HCT116 (cell line): ENCODE measurements around the gene CPT2. TPM values are rescaled to one million over a fixed set of nuclear protein-coding genes. Genes with fewer than 3 reads are reported as not detected.

Experiments used
- ATAC-seq: fragments of 200-7000 bp; cut with Tn5 transposase; 2 replicates; pipeline ENCODE4 v1.9.1; 2020; ENCODE audit warnings: mild to moderate bottlenecking, moderate library complexity
- BruUV-seq: library from RNA; stranded (reverse); fragments of 400-500 nt; replicated peaks from 2 replicates; lab custom pipeline; 2021; lab: Mats Ljungman, UMichigan
- CTCF ChIA-PET: fragments of 300-600 bp; sonication (Branson Sonifier 250); formaldehyde crosslinking; loops from one replicate; lab custom pipeline; 2021; ENCODE audit warnings: antibody characterized with exemption; lab: Charles Lee
- POLR2A ChIA-PET: fragments of 300-600, 350-600 bp; sonication (Branson Sonifier 250); formaldehyde crosslinking; loops from one replicate; lab custom pipeline; 2021; ENCODE audit warnings: antibody characterized with exemption; lab: Charles Lee
- RAD21 ChIA-PET, 2 experiments: fragments of 300-600 bp; sonication (Branson Sonifier 250); formaldehyde crosslinking; loops; one replicate each; lab custom pipeline; 2023; ENCODE audit warnings: low total read pairs in 2 of 2; ENCODE audit not compliant: uncharacterized antibody in 2 of 2, unreplicated experiment in 2 of 2, low non-redundant PET in 1 of 2; lab: Charles Lee
- DNase-seq: peaks from one replicate; pipeline ENCODE4 v3.0.0-alpha.2; 2010; ENCODE audit warnings: low read depth, low spot score
- H2AFZ ChIP-seq: fragments of 200-600 bp; shearing (Covaris generic), sonication (generic); 2 replicates; pipeline ENCODE4 v1.6.1; 2017; ENCODE audit warnings: low read depth, mixed run types, mixed read lengths, antibody characterized with exemption, low read length; ENCODE audit not compliant: poor library complexity, severe bottlenecking
- H3K27ac ChIP-seq: 2 replicates; pipeline ENCODE4 v1.5.1; 2012; ENCODE audit warnings: low read depth, low read length
- H3K27me3 ChIP-seq: fragments of 200-600 bp; sonication (generic); 2 replicates; pipeline ENCODE4 v1.6.1; 2016; ENCODE audit warnings: mixed run types, low read length, mixed read lengths; ENCODE audit not compliant: insufficient read depth
- H3K36me3 ChIP-seq, 2 experiments: fragments of 200-500 bp in 1 of 2; fragments of 200-600 bp in 1 of 2; sonication (Bioruptor generic) in 1 of 2; sonication (generic) in 1 of 2; 2 replicates each; pipeline versions ENCODE4 v1.5.1 to v1.6.1; 2014 to 2016; ENCODE audit warnings: low read length in 2 of 2, inconsistent platforms in 1 of 2, mixed read lengths in 1 of 2, mixed run types in 1 of 2; ENCODE audit not compliant: insufficient read depth in 2 of 2, control insufficient read depth in 1 of 2
- H3K4me1 ChIP-seq, 2 experiments: fragments of 200-600 bp in 1 of 2; sonication (generic) in 1 of 2; 2 replicates each; pipeline versions ENCODE4 v1.5.1 to v1.6.1; 2012 to 2017; ENCODE audit warnings: low read length in 2 of 2, inconsistent platforms in 1 of 2, mild to moderate bottlenecking in 1 of 2, mixed read lengths in 1 of 2, mixed run types in 1 of 2, moderate library complexity in 1 of 2; ENCODE audit not compliant: insufficient read depth in 2 of 2, control insufficient read depth in 1 of 2
- H3K4me2 ChIP-seq: fragments of 200-600 bp; sonication (generic); 2 replicates; pipeline ENCODE4 v1.6.1; 2017; ENCODE audit warnings: mixed run types, low read length, mixed read lengths
- H3K4me3 ChIP-seq, 2 experiments: fragments of 200-600 bp in 1 of 2; sonication (generic) in 1 of 2; replicated peaks in 1 of 2; 2 replicates each; pipeline ENCODE4 v1.5.1; 2011 to 2016; ENCODE audit warnings: low read length in 2 of 2, control low read depth in 1 of 2, low read depth in 1 of 2, mild to moderate bottlenecking in 1 of 2, mixed read lengths in 1 of 2, mixed run types in 1 of 2
- H3K79me2 ChIP-seq: fragments of 200-600 bp; sonication (generic); 2 replicates; pipeline ENCODE4 v1.6.1; 2017; ENCODE audit warnings: mild to moderate bottlenecking, mixed run types, low read length, moderate library complexity, mixed read lengths; ENCODE audit not compliant: insufficient read depth
- H3K9ac ChIP-seq: fragments of 200-600 bp; sonication (generic); 2 replicates; pipeline ENCODE4 v1.6.1; 2016; ENCODE audit warnings: low read length, mixed read lengths
- H3K9me2 ChIP-seq: fragments of 200-600 bp; sonication (generic), shearing (Covaris generic); 2 replicates; pipeline ENCODE4 v1.6.1; 2017; ENCODE audit warnings: mixed run types, mild to moderate bottlenecking, moderate library complexity; ENCODE audit not compliant: insufficient read depth
- H3K9me3 ChIP-seq, 2 experiments: fragments of 200-500 bp in 1 of 2; fragments of 200-600 bp in 1 of 2; sonication (Bioruptor generic) in 1 of 2; sonication (generic) in 1 of 2; 2 replicates each; pipeline ENCODE4 v1.6.1; 2014 to 2017; ENCODE audit warnings: low read length in 2 of 2, mixed read lengths in 2 of 2, inconsistent platforms in 1 of 2, low read depth in 1 of 2, mild to moderate bottlenecking in 1 of 2, mixed run types in 1 of 2, moderate library complexity in 1 of 2; ENCODE audit not compliant: control insufficient read depth in 1 of 2, insufficient read depth in 1 of 2
- H4K20me1 ChIP-seq: fragments of 200-600 bp; sonication (generic), shearing (Covaris generic); 2 replicates; pipeline ENCODE4 v1.6.1; 2017; ENCODE audit warnings: mixed run types, mild to moderate bottlenecking, moderate library complexity; ENCODE audit not compliant: insufficient read depth
- EGR1 ChIP-seq: IDR thresholded peaks from 2 replicates; pipeline ENCODE4 v1.6.1; 2012; ENCODE audit warnings: low read depth
- ELF1 ChIP-seq: IDR thresholded peaks from 2 replicates; pipeline ENCODE4 v1.6.1; 2012; ENCODE audit warnings: low read depth, borderline replicate concordance
- EZH2 ChIP-seq: fragments of 200-600 bp; sonication (generic); IDR thresholded peaks from 2 replicates; pipeline ENCODE4 v1.6.1; 2017; ENCODE audit warnings: antibody characterized with exemption, mixed run types
- JUND ChIP-seq: IDR thresholded peaks from 2 replicates; pipeline ENCODE4 v1.6.1; 2012
- POLR2A ChIP-seq: IDR thresholded peaks from 2 replicates; pipeline ENCODE4 v1.7.0; 2011; ENCODE audit warnings: borderline replicate concordance; ENCODE audit not compliant: insufficient read depth, insufficient read length; ENCODE audit errors: extremely low read depth
- RAD21 ChIP-seq: IDR thresholded peaks from 2 replicates; pipeline ENCODE4 v1.6.1; 2012; ENCODE audit warnings: low read depth, mild to moderate bottlenecking
- SIN3A ChIP-seq: IDR thresholded peaks from 2 replicates; pipeline ENCODE4 v1.6.1; 2012; ENCODE audit warnings: low read depth
- TCF7L2 ChIP-seq: IDR thresholded peaks from 2 replicates; pipeline ENCODE4 v1.7.0; 2011; ENCODE audit warnings: borderline replicate concordance, inconsistent platforms; ENCODE audit not compliant: insufficient read depth, insufficient read length; ENCODE audit errors: extremely low read depth
- ZFX ChIP-seq: fragments of 450-650 bp; IDR thresholded peaks from 2 replicates; pipeline ENCODE4 v1.6.1; 2017
- intact Hi-C: fragments of 100-400 bp; cut with micrococcal nuclease; formaldehyde crosslinking; loops from 2 replicates; pipeline ENCODE4 v1.10.0; 2022
- total RNA-seq: library from RNA; stranded (reverse); gene quantifications from one replicate; pipeline ENCODE4 v1.2.1, GENCODE V29; 2021; ENCODE audit not compliant: unreplicated experiment
- TF ChIP-seq, protein P1 (sequence below): IDR thresholded peaks from 2 replicates; pipeline ENCODE4 v1.6.1; 2012
- TF ChIP-seq, protein P2 (sequence below), 3 experiments: fragments of 200-600 bp in 1 of 3; sonication (generic) in 1 of 3; IDR thresholded peaks in 2 of 3; conservative IDR thresholded peaks in 1 of 3; 2 replicates each; pipeline ENCODE4 v1.5.1; 2012 to 2017; ENCODE audit warnings: low read depth in 2 of 3, low read length in 2 of 3, antibody characterized with exemption in 1 of 3, borderline replicate concordance in 1 of 3, control low read depth in 1 of 3, mild to moderate bottlenecking in 1 of 3, mixed read lengths in 1 of 3, mixed run types in 1 of 3, moderate library complexity in 1 of 3; ENCODE audit not compliant: insufficient read depth in 1 of 3
- TF ChIP-seq, protein P3 (sequence below): IDR thresholded peaks from 2 replicates; pipeline ENCODE4 v1.6.1; 2012; ENCODE audit warnings: low read depth
- TF ChIP-seq, protein P4 (sequence below): IDR thresholded peaks from 2 replicates; pipeline ENCODE4 v1.6.1; 2012

Gene CPT2
- total RNA-seq, 1 experiment from 2014 or later: 18.1 TPM

DNA sequence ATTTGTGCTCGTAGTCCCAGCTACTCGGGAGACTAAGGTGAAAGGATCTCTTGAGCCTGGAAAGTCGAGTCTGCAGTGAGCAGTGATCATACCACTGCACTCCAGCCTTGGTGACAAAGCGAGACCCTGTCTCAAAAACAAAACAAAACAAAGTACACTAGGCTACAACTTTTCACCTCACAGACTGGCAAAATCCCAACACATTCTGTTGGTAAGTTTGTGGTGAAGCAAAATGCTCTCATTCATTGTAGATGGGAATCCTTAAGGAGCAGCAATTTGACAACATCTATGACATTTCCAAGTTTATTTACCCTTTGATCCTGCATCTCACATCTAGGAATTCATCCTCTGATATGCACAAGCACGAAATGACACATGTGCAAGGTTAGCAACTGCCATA is 34.0 kb upstream of the CPT2 start:
- DNase-seq (no peak), ATAC-seq (no peak)
- H3K36me3 ChIP-seq: no peaks in the 10 kb centered on the region
- BruUV-seq: no TSS peak
- H3K4me1 ChIP-seq: no peaks in the 10 kb centered on the region
- H3K9me2 ChIP-seq: no peaks in the 10 kb centered on the region
- H3K9me3 ChIP-seq: no peaks in the 10 kb centered on the region
- H3K9ac ChIP-seq: no peak overlapping the region
- ChIA-PET POLR2A (no interaction called here), RAD21 (no interaction called here), CTCF (no interaction called here)
- no peak overlapping the region for H2AFZ ChIP-seq
- intact Hi-C loops: no loop called here
- H3K4me2 ChIP-seq: no peak overlapping the region
- no peaks in the 10 kb centered on the region for H3K79me2 ChIP-seq
- H3K27me3 ChIP-seq: no peaks in the 10 kb centered on the region
- TF ChIP-seq RAD21 (no peak), SIN3A (no peak), EZH2 (no peak), EGR1 (no peak), TCF7L2 (no peak), ELF1 (no peak), JUND (no peak), POLR2A (no peak), ZFX (no peak)
- TF ChIP-seq, protein P1, sequence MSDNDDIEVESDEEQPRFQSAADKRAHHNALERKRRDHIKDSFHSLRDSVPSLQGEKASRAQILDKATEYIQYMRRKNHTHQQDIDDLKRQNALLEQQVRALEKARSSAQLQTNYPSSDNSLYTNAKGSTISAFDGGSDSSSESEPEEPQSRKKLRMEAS: no peak
- TF ChIP-seq, protein P2, sequence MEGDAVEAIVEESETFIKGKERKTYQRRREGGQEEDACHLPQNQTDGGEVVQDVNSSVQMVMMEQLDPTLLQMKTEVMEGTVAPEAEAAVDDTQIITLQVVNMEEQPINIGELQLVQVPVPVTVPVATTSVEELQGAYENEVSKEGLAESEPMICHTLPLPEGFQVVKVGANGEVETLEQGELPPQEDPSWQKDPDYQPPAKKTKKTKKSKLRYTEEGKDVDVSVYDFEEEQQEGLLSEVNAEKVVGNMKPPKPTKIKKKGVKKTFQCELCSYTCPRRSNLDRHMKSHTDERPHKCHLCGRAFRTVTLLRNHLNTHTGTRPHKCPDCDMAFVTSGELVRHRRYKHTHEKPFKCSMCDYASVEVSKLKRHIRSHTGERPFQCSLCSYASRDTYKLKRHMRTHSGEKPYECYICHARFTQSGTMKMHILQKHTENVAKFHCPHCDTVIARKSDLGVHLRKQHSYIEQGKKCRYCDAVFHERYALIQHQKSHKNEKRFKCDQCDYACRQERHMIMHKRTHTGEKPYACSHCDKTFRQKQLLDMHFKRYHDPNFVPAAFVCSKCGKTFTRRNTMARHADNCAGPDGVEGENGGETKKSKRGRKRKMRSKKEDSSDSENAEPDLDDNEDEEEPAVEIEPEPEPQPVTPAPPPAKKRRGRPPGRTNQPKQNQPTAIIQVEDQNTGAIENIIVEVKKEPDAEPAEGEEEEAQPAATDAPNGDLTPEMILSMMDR (IDR thresholded peaks at IDR 0.05 in 2 of 3, conservative IDR thresholded peaks at IDR 0.05 in 1 of 3; ENCODE audit: borderline replicate concordance in 1 of 3, insufficient read depth in 1 of 3, low read depth in 2 of 3, low read length in 2 of 3): no peak
- TF ChIP-seq, protein P3, sequence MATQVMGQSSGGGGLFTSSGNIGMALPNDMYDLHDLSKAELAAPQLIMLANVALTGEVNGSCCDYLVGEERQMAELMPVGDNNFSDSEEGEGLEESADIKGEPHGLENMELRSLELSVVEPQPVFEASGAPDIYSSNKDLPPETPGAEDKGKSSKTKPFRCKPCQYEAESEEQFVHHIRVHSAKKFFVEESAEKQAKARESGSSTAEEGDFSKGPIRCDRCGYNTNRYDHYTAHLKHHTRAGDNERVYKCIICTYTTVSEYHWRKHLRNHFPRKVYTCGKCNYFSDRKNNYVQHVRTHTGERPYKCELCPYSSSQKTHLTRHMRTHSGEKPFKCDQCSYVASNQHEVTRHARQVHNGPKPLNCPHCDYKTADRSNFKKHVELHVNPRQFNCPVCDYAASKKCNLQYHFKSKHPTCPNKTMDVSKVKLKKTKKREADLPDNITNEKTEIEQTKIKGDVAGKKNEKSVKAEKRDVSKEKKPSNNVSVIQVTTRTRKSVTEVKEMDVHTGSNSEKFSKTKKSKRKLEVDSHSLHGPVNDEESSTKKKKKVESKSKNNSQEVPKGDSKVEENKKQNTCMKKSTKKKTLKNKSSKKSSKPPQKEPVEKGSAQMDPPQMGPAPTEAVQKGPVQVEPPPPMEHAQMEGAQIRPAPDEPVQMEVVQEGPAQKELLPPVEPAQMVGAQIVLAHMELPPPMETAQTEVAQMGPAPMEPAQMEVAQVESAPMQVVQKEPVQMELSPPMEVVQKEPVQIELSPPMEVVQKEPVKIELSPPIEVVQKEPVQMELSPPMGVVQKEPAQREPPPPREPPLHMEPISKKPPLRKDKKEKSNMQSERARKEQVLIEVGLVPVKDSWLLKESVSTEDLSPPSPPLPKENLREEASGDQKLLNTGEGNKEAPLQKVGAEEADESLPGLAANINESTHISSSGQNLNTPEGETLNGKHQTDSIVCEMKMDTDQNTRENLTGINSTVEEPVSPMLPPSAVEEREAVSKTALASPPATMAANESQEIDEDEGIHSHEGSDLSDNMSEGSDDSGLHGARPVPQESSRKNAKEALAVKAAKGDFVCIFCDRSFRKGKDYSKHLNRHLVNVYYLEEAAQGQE: no peak
- TF ChIP-seq, protein P4, sequence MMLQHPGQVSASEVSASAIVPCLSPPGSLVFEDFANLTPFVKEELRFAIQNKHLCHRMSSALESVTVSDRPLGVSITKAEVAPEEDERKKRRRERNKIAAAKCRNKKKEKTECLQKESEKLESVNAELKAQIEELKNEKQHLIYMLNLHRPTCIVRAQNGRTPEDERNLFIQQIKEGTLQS: no peak
- TF ChIP-seq, all 23 proteins: peak for 0
- H4K20me1 ChIP-seq: no peaks in the 10 kb centered on the region
- no peak overlapping the region for H3K27ac ChIP-seq
- H3K4me3 ChIP-seq: no peak overlapping the region
